Psoas muscle (tissue), 8 donors: ENCODE data around the gene SLC13A3. TPM values are rescaled to one million over a fixed set of nuclear protein-coding genes. Genes with fewer than 3 reads are reported as not detected.

Experiments used
- ATAC-seq, 4 donors: fragments of 200-7000 bp; cut with Tn5 transposase; one replicate each; pipeline ENCODE4 v1.9.1; 2020; ENCODE audit warnings: moderate library complexity in 3 of 4, mild to moderate bottlenecking in 2 of 4
- DNase-seq, 2 donors: peaks; one replicate each; pipeline ENCODE4 v3.0.0-alpha.2; 2020
- H3K27ac ChIP-seq: fragments of 200-600 bp; one replicate; pipeline ENCODE4 v1.8.0; 2022
- H3K27me3 ChIP-seq, 3 donors: fragments of 200-600 bp in 1 of 3; one replicate each; pipeline versions ENCODE4 v1.6.1 to v1.8.0; 2013 to 2022; ENCODE audit warnings: low read length in 2 of 3, mild to moderate bottlenecking in 2 of 3, moderate library complexity in 1 of 3; ENCODE audit not compliant: insufficient read depth in 3 of 3
- H3K36me3 ChIP-seq, 2 donors: fragments of 200-600 bp in 1 of 2; one replicate each; pipeline versions ENCODE4 v1.6.1 to v1.8.0; 2013 to 2022; ENCODE audit warnings: low read depth in 1 of 2, mild to moderate bottlenecking in 1 of 2, moderate library complexity in 1 of 2; ENCODE audit not compliant: insufficient read depth in 1 of 2
- H3K4me1 ChIP-seq: fragments of 200-600 bp; one replicate; pipeline ENCODE4 v1.8.0; 2022
- H3K4me3 ChIP-seq: fragments of 200-600 bp; one replicate; pipeline ENCODE4 v1.8.0; 2022; ENCODE audit warnings: mild to moderate bottlenecking
- H3K9me3 ChIP-seq: fragments of 200-600 bp; one replicate; pipeline ENCODE4 v1.8.0; 2022
- WGBS, 3 donors: extraction: QIAGEN DNeasy Blood & Tissue Kit; methylation state at CpG; one replicate each; pipeline versions ENCODE4 v1.1.6 to v1.1.7; 2013; 5-methylcytosine and 5-hydroxymethylcytosine counted together
- intact Hi-C, 2 donors: fragments of 100-400 bp; cut with DNase I; formaldehyde crosslinking; loops; one replicate each; pipeline versions ENCODE4 v1.11.0 to v1.14.2; 2022
- long read RNA-seq, 2 donors: library from polyadenylated mRNA; unstranded; transcript quantifications; one replicate each; pipeline ENCODE4 v2.0.0, GENCODE V29; 2021
- polyA plus RNA-seq, 3 donors: library from polyadenylated mRNA; stranded (reverse); fragments of 200-250 nt; gene quantifications; one replicate each; pipeline ENCODE4 v1.2.3, GENCODE V29; 2013
- total RNA-seq, 4 donors: library from RNA; stranded (reverse); fragmentation: NEBNext Ultra II Directional in 2 of 4; extraction: Animal tissue kit (Norgen Biotek cat#: 25700) in 2 of 4; gene quantifications; one replicate each; pipeline versions ENCODE4 v1.2.1 to v1.2.4, GENCODE V29; 2021 to 2023
- TF ChIP-seq, protein P1 (sequence below): fragments of 200-600 bp; IDR thresholded peaks from one replicate; pipeline ENCODE4 v1.8.0; 2022; ENCODE audit warnings: antibody characterized with exemption
- donor health status: healthy with polysubstance abuse.
- donor health status: DM: no; HTN: no; CAD: no; lungs with moderate emphysema.
- donor health status: Bipolar disorder and iron deficiency.
- donor health status: healthy.
- donor health status: DM: yes; HTN: yes; CAD: no.
- donor health status: DM: no; HTN: no; CAD: no.
- donor health status: DM: no; HTN: no; CAD: no.
- donor health status: DM: yes; HTN: yes; CAD: no.

SLC13A3 gene
- total RNA-seq (under 1 TPM; 0.13 to 0.38 (median 0.23) TPM), polyA plus RNA-seq (under 1 TPM; 0.04 to 0.32 (median 0.06) TPM)
- long read RNA-seq, donor 1 = 0 reads
- long read RNA-seq, donor 2, partial matches to known transcripts = 1 of 1 reads
- long read RNA-seq, donor 2, other reads (novel, unspliced or antisense) = 0 of 1 reads

GRCh38 chr20:46651091-46651962 lies at the start of gene SLC13A3:
SLC13A3 (minus strand) TSS chr20:46651459; CDS start chr20:46651421, 38 bp downstream.
- Histone ChIP-seq H3K4me3 (no peak within 1 kb of the TSS), H3K27me3 (peaks cover 0 to 52% (median 9%) of the 10 kb centered on the region in 3 donors), H3K9me3 (no peaks in the 10 kb centered on the region), H3K4me1 (no peaks in the 10 kb centered on the region), H3K36me3 (no peaks in the 10 kb centered on the region), H3K27ac (no peak within 1 kb of the TSS)
- no peak for DNase-seq
- ATAC-seq = no peak
- TF ChIP-seq, protein P1, sequence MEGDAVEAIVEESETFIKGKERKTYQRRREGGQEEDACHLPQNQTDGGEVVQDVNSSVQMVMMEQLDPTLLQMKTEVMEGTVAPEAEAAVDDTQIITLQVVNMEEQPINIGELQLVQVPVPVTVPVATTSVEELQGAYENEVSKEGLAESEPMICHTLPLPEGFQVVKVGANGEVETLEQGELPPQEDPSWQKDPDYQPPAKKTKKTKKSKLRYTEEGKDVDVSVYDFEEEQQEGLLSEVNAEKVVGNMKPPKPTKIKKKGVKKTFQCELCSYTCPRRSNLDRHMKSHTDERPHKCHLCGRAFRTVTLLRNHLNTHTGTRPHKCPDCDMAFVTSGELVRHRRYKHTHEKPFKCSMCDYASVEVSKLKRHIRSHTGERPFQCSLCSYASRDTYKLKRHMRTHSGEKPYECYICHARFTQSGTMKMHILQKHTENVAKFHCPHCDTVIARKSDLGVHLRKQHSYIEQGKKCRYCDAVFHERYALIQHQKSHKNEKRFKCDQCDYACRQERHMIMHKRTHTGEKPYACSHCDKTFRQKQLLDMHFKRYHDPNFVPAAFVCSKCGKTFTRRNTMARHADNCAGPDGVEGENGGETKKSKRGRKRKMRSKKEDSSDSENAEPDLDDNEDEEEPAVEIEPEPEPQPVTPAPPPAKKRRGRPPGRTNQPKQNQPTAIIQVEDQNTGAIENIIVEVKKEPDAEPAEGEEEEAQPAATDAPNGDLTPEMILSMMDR = no peak
- 16 to 17% (median 16%) methylated on average over 48 to 55 of the region's 55 CpGs for WGBS, 3 donors
- intact Hi-C loops = no loop called here

GRCh38 chr20:46701057-46701456 lies 49.8 kb upstream of the SLC13A3 start:
- Histone ChIP-seq H3K36me3 (no peaks in the 10 kb centered on the region), H3K27me3 (peaks cover 0 to 23% (median 13%) of the 10 kb centered on the region in 3 donors), H3K4me1 (no peaks in the 10 kb centered on the region), H3K9me3 (no peaks in the 10 kb centered on the region), H3K4me3 (no peak overlapping the region), H3K27ac (no peak overlapping the region)
- ATAC-seq = no peak
- DNase-seq = no peak
- intact Hi-C loops = no loop called here
- 72 to 76% (median 74%) methylated on average over 2 of the region's 2 CpGs for WGBS, 3 donors
- TF ChIP-seq, protein P1 = no peak

GRCh38 chr20:46700481-46700880 lies 49.2 kb upstream of the SLC13A3 start:
- Histone ChIP-seq H3K27me3 (peaks cover 0 to 23% (median 13%) of the 10 kb centered on the region in 3 donors), H3K27ac (no peak overlapping the region), H3K9me3 (no peaks in the 10 kb centered on the region), H3K36me3 (no peaks in the 10 kb centered on the region), H3K4me1 (no peaks in the 10 kb centered on the region), H3K4me3 (no peak overlapping the region)
- intact Hi-C loops = no loop called here
- WGBS, 3 donors = 73 to 88% (median 77%) methylated on average over 5 to 6 of the region's 6 CpGs
- TF ChIP-seq, protein P1 = no peak
- no peak for ATAC-seq
- DNase-seq = no peak

DNA sequence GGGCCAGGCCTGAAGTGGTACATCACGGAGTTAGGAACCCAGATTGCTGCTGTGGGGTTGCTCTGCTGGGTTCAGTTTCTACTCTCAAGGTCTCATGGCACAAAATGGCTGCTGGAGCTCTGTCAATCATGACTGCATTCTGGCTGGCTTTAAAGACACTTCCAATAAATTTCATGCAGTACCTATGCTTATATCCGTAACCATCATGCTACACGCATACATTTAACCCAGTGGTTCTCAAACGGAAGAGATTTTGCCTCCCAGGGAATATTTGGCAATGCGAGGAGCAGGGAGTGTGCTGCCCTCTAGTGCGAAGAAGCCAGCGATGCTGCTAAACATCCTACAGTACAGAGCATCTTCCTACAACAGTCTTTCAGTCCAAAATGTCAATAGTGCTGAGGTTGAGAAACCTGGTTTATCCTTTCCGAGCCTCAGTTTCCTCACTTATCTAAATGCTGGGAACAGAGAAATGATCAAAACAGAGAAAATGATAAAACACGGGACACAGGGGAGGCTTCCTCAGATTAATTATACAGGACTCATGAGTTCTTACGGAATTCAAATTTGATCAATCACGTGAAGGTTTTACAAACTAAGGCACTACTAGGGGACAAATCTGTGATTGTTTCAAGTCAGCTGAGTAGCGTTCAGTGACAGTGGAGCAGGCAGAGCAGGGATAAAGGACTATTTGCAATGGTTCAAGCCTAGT lies 48.5 kb upstream of the SLC13A3 start:
- ATAC-seq (no peak), DNase-seq (no peak)
- WGBS, 3 donors = 50 to 56% (median 53%) methylated on average over 12 of the region's 12 CpGs
- Histone ChIP-seq H3K4me1 (no peaks in the 10 kb centered on the region), H3K27me3 (peaks cover 0 to 21% (median 10%) of the 10 kb centered on the region in 3 donors), H3K36me3 (no peaks in the 10 kb centered on the region), H3K27ac (no peak overlapping the region), H3K9me3 (no peaks in the 10 kb centered on the region), H3K4me3 (no peak overlapping the region)
- TF ChIP-seq, protein P1 = no peak
- intact Hi-C loops = no loop called here
